ENCODE measurements around the gene SEMA5A.

Gene SEMA5A

GRCh38 chr5:9062873-9063272 lies 483.0 kb downstream of the SEMA5A start:
- H2BK12ac ChIP-seq (ENCODE audit: low read length in 2 of 2), result peak overlapping the region in 1 of 2 experiments; percentile 25
- peaks cover 0 to 32% of the 10 kb centered on the region in 2 experiments for H3K36me3 ChIP-seq (ENCODE audit: control insufficient read depth in 1 of 2, insufficient read depth in 2 of 2, low read depth in 1 of 2, low read length in 2 of 2)
- WGBS, result 97% methylated on average over 10 of the region's 11 CpGs
- no peak overlapping the region for H3K23ac ChIP-seq (ENCODE audit: low read length in 2 of 2)
- H3K9ac ChIP-seq (ENCODE audit: low read length), result no peak overlapping the region
- no peak overlapping the region for H2BK5ac ChIP-seq (ENCODE audit: low read depth, low read length, poor library complexity, severe bottlenecking)
- H2BK15ac ChIP-seq (ENCODE audit: low read depth, poor library complexity, severe bottlenecking), result no peak overlapping the region
- H3K4me2 ChIP-seq (ENCODE audit: low read length, poor library complexity, severe bottlenecking), result no peak overlapping the region
- H3K9me3 ChIP-seq (ENCODE audit: control insufficient read depth, low read length), result no peaks in the 10 kb centered on the region
- no peak overlapping the region for H4K8ac ChIP-seq (ENCODE audit: low read length)
- H3K27me3 ChIP-seq (ENCODE audit: control insufficient read depth in 1 of 2, insufficient read depth in 1 of 2, low read length in 2 of 2), result no peaks in the 10 kb centered on the region
- peaks cover 12% of the 10 kb centered on the region for H3K4me1 ChIP-seq (ENCODE audit: control insufficient read depth, insufficient read depth, low read depth, low read length)
- no peak overlapping the region for H4K91ac ChIP-seq (ENCODE audit: low read length)
- H3K79me1 ChIP-seq (replicated peaks; ENCODE audit: low read length, poor library complexity, severe bottlenecking), result peaks cover 4% of the 10 kb centered on the region
- H2BK120ac ChIP-seq (ENCODE audit: low read depth, low read length), result no peak overlapping the region
- no peak overlapping the region for H2AFZ ChIP-seq (ENCODE audit: low read depth, low read length)
- peak overlapping the region; percentile 45 for H2AK5ac ChIP-seq (ENCODE audit: low read length, severe bottlenecking)
- no peak overlapping the region for H3K14ac ChIP-seq (ENCODE audit: low read length in 2 of 2)
- H3K4ac ChIP-seq (ENCODE audit: low read depth in 1 of 2, low read length in 2 of 2), result no peak overlapping the region
- no peak for DNase-seq
- H3K4me3 ChIP-seq (ENCODE audit: insufficient read depth in 1 of 2, low read depth in 1 of 2, low read length in 2 of 2), result no peak overlapping the region
- peak overlapping the region in 1 of 2 experiments; percentile 42 for H3K18ac ChIP-seq (ENCODE audit: low read depth in 1 of 2, low read length in 2 of 2)
- no peak overlapping the region for H3K27ac ChIP-seq (ENCODE audit: low read length, poor library complexity, severe bottlenecking)

GRCh38 chr5:9059920-9060691 lies 485.8 kb downstream of the SEMA5A start:
- Histone ChIP-seq H2BK120ac (ENCODE audit: low read depth, low read length) (no peak overlapping the region), H3K18ac (ENCODE audit: low read depth in 1 of 2, low read length in 2 of 2) (peak overlapping the region in 1 of 2 experiments; percentile 40), H4K8ac (ENCODE audit: low read length) (no peak overlapping the region), H3K4me1 (ENCODE audit: control insufficient read depth, insufficient read depth, low read depth, low read length) (peaks cover 11% of the 10 kb centered on the region), H3K4me3 (ENCODE audit: insufficient read depth in 1 of 2, low read depth in 1 of 2, low read length in 2 of 2) (no peak overlapping the region), H3K23ac (ENCODE audit: low read length in 2 of 2) (no peak overlapping the region), H4K91ac (ENCODE audit: low read length) (no peak overlapping the region), H3K14ac (ENCODE audit: low read length in 2 of 2) (no peak overlapping the region), H2AK5ac (ENCODE audit: low read length, severe bottlenecking) (peak overlapping the region; percentile 3), H3K79me1 (replicated peaks; ENCODE audit: low read length, poor library complexity, severe bottlenecking) (peaks cover 3% of the 10 kb centered on the region), H3K27ac (ENCODE audit: low read length, poor library complexity, severe bottlenecking) (peak overlapping the region; percentile 78), H2BK12ac (ENCODE audit: low read length in 2 of 2) (no peak overlapping the region), H3K9ac (ENCODE audit: low read length) (peak overlapping the region; percentile 25), H3K27me3 (ENCODE audit: control insufficient read depth in 1 of 2, insufficient read depth in 1 of 2, low read length in 2 of 2) (no peaks in the 10 kb centered on the region), H2BK15ac (ENCODE audit: low read depth, poor library complexity, severe bottlenecking) (no peak overlapping the region), H2BK5ac (ENCODE audit: low read depth, low read length, poor library complexity, severe bottlenecking) (no peak overlapping the region), H3K4ac (ENCODE audit: low read depth in 1 of 2, low read length in 2 of 2) (no peak overlapping the region), H3K9me3 (ENCODE audit: control insufficient read depth, low read length) (no peaks in the 10 kb centered on the region), H3K4me2 (ENCODE audit: low read length, poor library complexity, severe bottlenecking) (no peak overlapping the region), H3K36me3 (ENCODE audit: control insufficient read depth in 1 of 2, insufficient read depth in 2 of 2, low read depth in 1 of 2, low read length in 2 of 2) (peaks cover 0 to 24% of the 10 kb centered on the region in 2 experiments), H2AFZ (ENCODE audit: low read depth, low read length) (no peak overlapping the region)
- WGBS, result 17% methylated on average over 4 of the region's 5 CpGs
- peak; percentile 98 for DNase-seq

GRCh38 chr5:9058666-9059065 lies 487.2 kb downstream of the SEMA5A start:
- no peak overlapping the region for H3K4me2 ChIP-seq (ENCODE audit: low read length, poor library complexity, severe bottlenecking)
- H3K27ac ChIP-seq (ENCODE audit: low read length, poor library complexity, severe bottlenecking), result no peak overlapping the region
- no peak overlapping the region for H2BK5ac ChIP-seq (ENCODE audit: low read depth, low read length, poor library complexity, severe bottlenecking)
- H3K36me3 ChIP-seq (ENCODE audit: control insufficient read depth in 1 of 2, insufficient read depth in 2 of 2, low read depth in 1 of 2, low read length in 2 of 2), result peaks cover 0 to 24% of the 10 kb centered on the region in 2 experiments
- no peak overlapping the region for H3K4ac ChIP-seq (ENCODE audit: low read depth in 1 of 2, low read length in 2 of 2)
- WGBS, result 85% methylated on average over 1 of the region's 1 CpG
- no peak overlapping the region for H2BK15ac ChIP-seq (ENCODE audit: low read depth, poor library complexity, severe bottlenecking)
- H3K9me3 ChIP-seq (ENCODE audit: control insufficient read depth, low read length), result no peaks in the 10 kb centered on the region
- peak overlapping the region; percentile 24 to 28 for H3K18ac ChIP-seq (ENCODE audit: low read depth in 1 of 2, low read length in 2 of 2)
- H3K14ac ChIP-seq (ENCODE audit: low read length in 2 of 2), result no peak overlapping the region
- H3K4me1 ChIP-seq (ENCODE audit: control insufficient read depth, insufficient read depth, low read depth, low read length), result peaks cover 10% of the 10 kb centered on the region
- H2BK120ac ChIP-seq (ENCODE audit: low read depth, low read length), result no peak overlapping the region
- no peak overlapping the region for H3K23ac ChIP-seq (ENCODE audit: low read length in 2 of 2)
- no peak overlapping the region for H3K4me3 ChIP-seq (ENCODE audit: insufficient read depth in 1 of 2, low read depth in 1 of 2, low read length in 2 of 2)
- no peak overlapping the region for H4K8ac ChIP-seq (ENCODE audit: low read length)
- H3K9ac ChIP-seq (ENCODE audit: low read length), result no peak overlapping the region
- H4K91ac ChIP-seq (ENCODE audit: low read length), result no peak overlapping the region
- peaks cover 7% of the 10 kb centered on the region for H3K79me1 ChIP-seq (replicated peaks; ENCODE audit: low read length, poor library complexity, severe bottlenecking)
- DNase-seq, result peak; percentile 38
- H2BK12ac ChIP-seq (ENCODE audit: low read length in 2 of 2), result no peak overlapping the region
- H2AK5ac ChIP-seq (ENCODE audit: low read length, severe bottlenecking), result peak overlapping the region; percentile 66
- H3K27me3 ChIP-seq (ENCODE audit: control insufficient read depth in 1 of 2, insufficient read depth in 1 of 2, low read length in 2 of 2), result no peaks in the 10 kb centered on the region
- no peak overlapping the region for H2AFZ ChIP-seq (ENCODE audit: low read depth, low read length)

- no peak overlapping the region for H2AK5ac ChIP-seq (ENCODE audit: low read length, severe bottlenecking)
- H3K79me1 ChIP-seq (replicated peaks; ENCODE audit: low read length, poor library complexity, severe bottlenecking), result peaks cover 7% of the 10 kb centered on the region
- H3K18ac ChIP-seq (ENCODE audit: low read depth in 1 of 2, low read length in 2 of 2), result peak overlapping the region in 1 of 2 experiments; percentile 28
- peaks cover 10% of the 10 kb centered on the region for H3K4me1 ChIP-seq (ENCODE audit: control insufficient read depth, insufficient read depth, low read depth, low read length)
- H3K14ac ChIP-seq (ENCODE audit: low read length in 2 of 2), result no peak overlapping the region
- no peak for DNase-seq
- H3K4me2 ChIP-seq (ENCODE audit: low read length, poor library complexity, severe bottlenecking), result no peak overlapping the region
- H3K27me3 ChIP-seq (ENCODE audit: control insufficient read depth in 1 of 2, insufficient read depth in 1 of 2, low read length in 2 of 2), result no peaks in the 10 kb centered on the region
- H3K36me3 ChIP-seq (ENCODE audit: control insufficient read depth in 1 of 2, insufficient read depth in 2 of 2, low read depth in 1 of 2, low read length in 2 of 2), result peaks cover 0 to 22% of the 10 kb centered on the region in 2 experiments
- no peak overlapping the region for H3K4me3 ChIP-seq (ENCODE audit: insufficient read depth in 1 of 2, low read depth in 1 of 2, low read length in 2 of 2)
- H2BK5ac ChIP-seq (ENCODE audit: low read depth, low read length, poor library complexity, severe bottlenecking), result no peak overlapping the region
- H4K8ac ChIP-seq (ENCODE audit: low read length), result no peak overlapping the region
- no peak overlapping the region for H2BK120ac ChIP-seq (ENCODE audit: low read depth, low read length)
- peak overlapping the region in 1 of 2 experiments; percentile 19 for H2BK12ac ChIP-seq (ENCODE audit: low read length in 2 of 2)
- H3K27ac ChIP-seq (ENCODE audit: low read length, poor library complexity, severe bottlenecking), result no peak overlapping the region
- no peak overlapping the region for H3K4ac ChIP-seq (ENCODE audit: low read depth in 1 of 2, low read length in 2 of 2)
- H2BK15ac ChIP-seq (ENCODE audit: low read depth, poor library complexity, severe bottlenecking), result no peak overlapping the region
- H4K91ac ChIP-seq (ENCODE audit: low read length), result no peak overlapping the region
- no peak overlapping the region for H2AFZ ChIP-seq (ENCODE audit: low read depth, low read length)
- H3K9me3 ChIP-seq (ENCODE audit: control insufficient read depth, low read length), result no peaks in the 10 kb centered on the region
- no peak overlapping the region for H3K23ac ChIP-seq (ENCODE audit: low read length in 2 of 2)
- H3K9ac ChIP-seq (ENCODE audit: low read length), result no peak overlapping the region
Measured at GRCh38 chr5:9058161-9058560, 487.7 kb downstream of the SEMA5A start.

All from mesenchymal stem cell (in vitro differentiated cells and primary cell).